GM12878 (cell line): Measurements from ENCODE around the gene LRBA. TPM values are rescaled to one million over a fixed set of nuclear protein-coding genes. Genes with fewer than 3 reads are reported as not detected.

Experiments used
- ATAC-seq: fragments of 200-7000 bp; cut with Tn5 transposase; 3 replicates; pipeline ENCODE4 v1.9.1; 2020; ENCODE audit warnings: mild to moderate bottlenecking, moderate library complexity
- BruUV-seq: library from RNA; stranded (reverse); fragments of 400-500 nt; replicated peaks from 2 replicates; lab custom pipeline; 2021; lab: Mats Ljungman, UMichigan
- CTCF ChIA-PET: fragments of 300-600 bp; sonication (Branson Sonifier 250); formaldehyde crosslinking; extraction: SDS; loops from one replicate; lab custom pipeline; 2021; ENCODE audit warnings: inconsistent platforms; lab: Yijun Ruan, JAX
- POLR2A ChIA-PET: fragments of 350-600 bp; formaldehyde crosslinking; extraction: SDS; loops from one replicate; lab custom pipeline; 2021; ENCODE audit warnings: inconsistent platforms; lab: Charles Lee
- RAD21 ChIA-PET: fragments of 300-600 bp; sonication (Branson Sonifier 250); formaldehyde crosslinking; loops from one replicate; lab custom pipeline; 2023; ENCODE audit warnings: antibody characterized with exemption; ENCODE audit not compliant: unreplicated experiment; lab: Charles Lee
- SMC1A ChIA-PET: fragments of 300-600 bp; sonication (Branson Sonifier 250); formaldehyde crosslinking; loops from one replicate; lab custom pipeline; 2023; ENCODE audit not compliant: unreplicated experiment, uncharacterized antibody; lab: Charles Lee
- DNase-seq: peaks from one replicate; pipeline ENCODE4 v3.0.0-alpha.2; 2011; ENCODE audit warnings: low read depth, low spot score
- FAIRE-seq: peaks from 3 replicates; lab custom pipeline; 2011; peaks lifted over from hg19 to GRCh38; lab: Jason Lieb, UNC
- H2AFZ ChIP-seq: 2 replicates; pipeline ENCODE4 v1.6.0; 2011; ENCODE audit warnings: low read depth, low read length, control low read depth; ENCODE audit not compliant: control insufficient read depth
- H3K27ac ChIP-seq: 2 replicates; pipeline ENCODE4 v1.5.1; 2011; ENCODE audit warnings: control low read depth; ENCODE audit not compliant: control insufficient read depth, insufficient read depth
- H3K27me3 ChIP-seq, 2 experiments: replicated peaks in 1 of 2; 2 replicates each; pipeline versions ENCODE4 v1.6.0 to v1.6.1; 2011; ENCODE audit warnings: low read length in 1 of 2; ENCODE audit not compliant: control insufficient read depth in 2 of 2, insufficient read depth in 2 of 2
- H3K36me3 ChIP-seq, 2 experiments: 2 replicates each; pipeline ENCODE4 v1.5.1; 2011; ENCODE audit warnings: low read length in 1 of 2; ENCODE audit not compliant: control insufficient read depth in 2 of 2, insufficient read depth in 2 of 2
- H3K4me1 ChIP-seq: 2 replicates; pipeline ENCODE4 v1.6.1; 2011; ENCODE audit warnings: mild to moderate bottlenecking, low read length, moderate library complexity, mixed read lengths; ENCODE audit not compliant: control insufficient read depth, insufficient read depth
- H3K4me2 ChIP-seq: 2 replicates; pipeline ENCODE4 v1.6.0; 2011; ENCODE audit warnings: control low read depth; ENCODE audit not compliant: control insufficient read depth, insufficient read depth
- H3K4me3 ChIP-seq: fragments of 200-600 bp; sonication (generic); 2 replicates; pipeline ENCODE4 v1.5.1; 2016
- H3K79me2 ChIP-seq: 2 replicates; pipeline ENCODE4 v1.6.0; 2011; ENCODE audit warnings: low read length; ENCODE audit not compliant: control insufficient read depth, insufficient read depth
- H3K9ac ChIP-seq: 2 replicates; pipeline ENCODE4 v1.8.0; 2011; ENCODE audit warnings: low read length, control low read depth, mixed read lengths; ENCODE audit not compliant: control insufficient read depth, insufficient read depth
- H3K9me3 ChIP-seq: replicated peaks from 3 replicates; pipeline ENCODE4 v1.5.1; 2011; ENCODE audit warnings: mild to moderate bottlenecking, low read length; ENCODE audit not compliant: control insufficient read depth, insufficient read depth
- H4K20me1 ChIP-seq: 2 replicates; pipeline ENCODE4 v1.6.0; 2011; ENCODE audit not compliant: control insufficient read depth, insufficient read depth
- ASH2L ChIP-seq: fragments of 300-600, 200-600 bp; sonication (generic); IDR thresholded peaks from 2 replicates; pipeline ENCODE4 v1.6.1; 2017; ENCODE audit warnings: low read depth, mild to moderate bottlenecking, borderline replicate concordance
- CHD2 ChIP-seq: IDR thresholded peaks from 2 replicates; pipeline ENCODE4 v1.6.1; 2011; ENCODE audit warnings: low read depth, low read length, improper control_type of control experiment, borderline replicate concordance
- EGR1 ChIP-seq, 2 experiments: IDR thresholded peaks; 1 replicate in 1 of 2; 2 replicates in 1 of 2; pipeline ENCODE4 v1.6.1; 2011 to 2012; ENCODE audit warnings: low read depth in 2 of 2, low read length in 2 of 2, borderline replicate concordance in 1 of 2, mild to moderate bottlenecking in 1 of 2, moderate library complexity in 1 of 2
- ESRRA ChIP-seq: IDR thresholded peaks from 2 replicates; pipeline ENCODE4 v1.6.1; 2012; ENCODE audit warnings: mild to moderate bottlenecking, low read length, improper control_type of control experiment
- ETV6 ChIP-seq, 2 experiments: fragments of 450-650 bp in 1 of 2; IDR thresholded peaks in 1 of 2; conservative IDR thresholded peaks in 1 of 2; 2 replicates each; pipeline ENCODE4 v1.6.1; 2014; ENCODE audit warnings: antibody characterized with exemption in 1 of 2, borderline replicate concordance in 1 of 2, low read depth in 1 of 2, mild to moderate bottlenecking in 1 of 2, moderate library complexity in 1 of 2
- NR2C2 ChIP-seq: IDR thresholded peaks from 2 replicates; pipeline ENCODE4 v1.6.1; 2011; ENCODE audit warnings: borderline replicate concordance, low read depth; ENCODE audit not compliant: control insufficient read depth, insufficient read length
- SMAD5 ChIP-seq: IDR thresholded peaks from 2 replicates; pipeline ENCODE4 v1.6.1; 2016; ENCODE audit warnings: antibody characterized with exemption, low read depth
- SUPT20H ChIP-seq: IDR thresholded peaks from 2 replicates; pipeline ENCODE4 v1.6.1; 2011; ENCODE audit warnings: low read depth, mild to moderate bottlenecking, low read length, moderate library complexity, borderline replicate concordance; ENCODE audit not compliant: control insufficient read depth
- TARDBP ChIP-seq: IDR thresholded peaks from 2 replicates; pipeline ENCODE4 v1.6.1; 2016; ENCODE audit warnings: borderline replicate concordance
- ZNF384 ChIP-seq: IDR thresholded peaks from 2 replicates; pipeline ENCODE4 v1.6.1; 2012; ENCODE audit warnings: low read depth, mild to moderate bottlenecking, low read length, improper control_type of control experiment, borderline replicate concordance
- WGBS: methylation state at CpG from one replicate; pipeline ENCODE4 v1.1.6; 2016; ENCODE audit warnings: low lambda C conversion rate; ENCODE audit not compliant: insufficient replicate concordance, insufficient coverage; ENCODE audit errors: missing lambda C conversion rate; 5-methylcytosine and 5-hydroxymethylcytosine counted together
- in situ Hi-C: fragments of 300-500 bp; cut with MboI; formaldehyde crosslinking; loops from 9 replicates; pipeline ENCODE4 v1.14.3; 2018; ENCODE audit warnings: mixed read lengths
- intact Hi-C: fragments of 100-400 bp; cut with micrococcal nuclease; formaldehyde crosslinking; loops from one replicate; pipeline ENCODE4 v1.14.2; 2022; ENCODE audit not compliant: unreplicated experiment
- polyA plus RNA-seq, 11 experiments: library from polyadenylated mRNA; depleted of rRNA in 4 of 11; unstranded in 6 of 11; stranded (reverse) in 5 of 11; fragments of >200 nt; fragmentation: Nextera tagmentation in 4 of 11; fragmentation: Illumina TruSeq in 1 of 11; extraction: Ambion mirVana in 4 of 11; extraction: Trizol in 1 of 11; gene quantifications; 1 replicate in 1 of 11; 2 replicates in 10 of 11; pipeline versions ENCODE4 v1.2.1 to v1.2.3, GENCODE V29; 2011 to 2016; ENCODE audit warnings: inconsistent platforms in 2 of 11, missing spikeins in 2 of 11, low read depth in 1 of 11
- total RNA-seq, 4 experiments: library from RNA; depleted of rRNA in 3 of 4; stranded (reverse); fragments of >200 nt in 3 of 4; fragmentation: Illumina TruSeq in 1 of 4; extraction: Trizol in 1 of 4; gene quantifications; 2 replicates each; pipeline versions ENCODE4 v1.2.1 to v1.2.3, GENCODE V29; 2013 to 2021
- TF ChIP-seq, protein P1 (sequence below): IDR thresholded peaks from 2 replicates; pipeline ENCODE4 v1.6.1; 2011; ENCODE audit warnings: borderline replicate concordance, low read depth, mild to moderate bottlenecking, moderate library complexity, low read length; ENCODE audit not compliant: insufficient read depth, poor library complexity, severe bottlenecking

LRBA gene
- total and polyA plus RNA-seq, 10 of the 15 experiments (the other 5 are each of a cell fraction or from before 2014, with no cell fraction given) = 20.3 to 93.4 (median 55.0) TPM

DNA sequence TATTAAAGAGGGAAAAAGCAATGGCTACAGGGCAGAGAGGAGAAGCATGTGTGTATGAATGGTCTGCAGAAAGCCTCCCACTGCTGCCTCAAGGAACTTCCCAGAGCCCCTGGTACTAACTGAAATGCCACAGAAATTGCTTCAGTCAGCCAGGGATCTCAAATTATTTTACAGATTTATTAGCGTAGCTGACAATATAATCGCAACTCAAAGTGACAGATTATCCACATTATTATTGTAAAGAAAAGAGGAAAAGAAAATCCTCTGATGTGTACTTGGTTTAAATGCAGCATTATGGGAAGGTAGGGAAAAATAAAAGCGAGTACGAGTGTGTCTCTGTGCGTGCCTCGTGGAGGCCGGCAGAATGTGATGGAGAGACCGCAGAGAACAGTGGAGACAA is 734.1 kb downstream of the LRBA start:
- no peaks in the 10 kb centered on the region for H3K4me1 ChIP-seq
- peaks cover 0 to 14% of the 10 kb centered on the region in 2 experiments; a peak in 2 of 4 replicates for H3K36me3 ChIP-seq
- H3K9ac ChIP-seq = no peak overlapping the region
- ChIA-PET POLR2A (no interaction called here), CTCF (no interaction called here), SMC1A (interaction anchor here (0.7 kb wide), 1 partner anchor 275 kb away, joined by 3 read pairs; no protein-coding TSS in a partner anchor), RAD21 (no interaction called here)
- no peaks in the 10 kb centered on the region for H3K79me2 ChIP-seq
- BruUV-seq = no TSS peak
- TF ChIP-seq SUPT20H = no peak
- TF ChIP-seq ESRRA = no peak
- no peak for TF ChIP-seq CHD2
- no peak for TF ChIP-seq NR2C2
- TF ChIP-seq ETV6 (conservative IDR thresholded peaks at IDR 0.05 in 1 of 2, IDR thresholded peaks at IDR 0.05 in 1 of 2; ENCODE audit: borderline replicate concordance in 1 of 2, low read depth in 1 of 2) = no peak
- FAIRE-seq = no peak
- 97% methylated on average over 8 of the region's 8 CpGs for WGBS
- H4K20me1 ChIP-seq = no peaks in the 10 kb centered on the region
- H3K27ac ChIP-seq = no peak overlapping the region
- no peaks in the 10 kb centered on the region; the same call in 2 of the 3 replicates for H3K9me3 ChIP-seq
- in situ Hi-C loops = no loop called here
- ATAC-seq = no peak
- H2AFZ ChIP-seq = no peak overlapping the region
- no peak overlapping the region for H3K4me3 ChIP-seq
- intact Hi-C loops = no loop called here
- no peak for DNase-seq
- H3K27me3 ChIP-seq = no peaks in the 10 kb centered on the region
- H3K4me2 ChIP-seq = no peak overlapping the region

DNA sequence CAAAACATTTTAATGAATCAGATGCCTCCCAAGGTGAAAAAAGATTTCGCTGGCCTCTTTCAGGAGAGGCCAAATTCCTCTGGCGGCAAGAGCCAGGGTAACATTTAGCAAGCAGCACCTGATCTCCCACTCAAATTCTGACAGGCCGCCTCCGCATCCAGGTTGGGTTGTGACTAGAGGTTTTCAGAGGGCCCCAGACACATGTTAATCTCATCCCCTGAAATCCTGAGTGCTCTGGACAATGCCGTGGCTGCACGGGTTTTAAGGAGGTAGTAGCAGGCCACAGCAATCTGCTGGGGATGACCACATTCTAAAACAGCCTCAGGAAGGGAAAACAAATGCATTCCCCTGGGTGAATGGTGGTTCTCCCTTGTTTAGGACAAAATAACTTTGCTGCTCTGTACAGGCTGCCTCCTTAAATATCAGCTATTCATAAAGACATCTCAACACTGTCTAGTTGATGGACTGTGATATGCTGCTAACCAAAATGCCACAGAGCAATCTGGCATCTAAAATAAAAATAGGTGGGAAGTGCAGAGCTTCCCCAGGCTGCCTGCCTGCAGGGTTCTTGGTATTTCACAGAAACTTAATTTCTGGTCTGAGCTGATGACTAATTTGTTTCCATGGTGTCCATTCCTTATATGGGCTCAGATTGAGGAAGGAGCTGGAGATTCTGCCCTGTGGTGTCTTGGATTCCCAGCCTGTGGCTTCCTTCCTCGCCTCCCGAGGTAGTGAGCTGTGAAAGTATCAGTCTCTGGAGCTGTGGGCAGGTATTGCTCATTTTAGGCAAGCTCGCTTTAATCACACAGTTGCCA is 734.8 kb downstream of the LRBA start:
- Histone ChIP-seq H3K9me3 (no peaks in the 10 kb centered on the region; the same call in 2 of the 3 replicates), H3K27ac (no peak overlapping the region), H2AFZ (no peak overlapping the region), H3K36me3 (peaks cover 0 to 14% of the 10 kb centered on the region in 2 experiments; a peak in 2 of 4 replicates), H3K4me1 (no peaks in the 10 kb centered on the region), H3K4me2 (no peak overlapping the region), H3K4me3 (no peak overlapping the region), H4K20me1 (no peaks in the 10 kb centered on the region), H3K9ac (no peak overlapping the region), H3K27me3 (no peaks in the 10 kb centered on the region), H3K79me2 (no peaks in the 10 kb centered on the region)
- BruUV-seq = no TSS peak
- ChIA-PET RAD21 (no interaction called here), POLR2A (no interaction called here), SMC1A (interaction anchor here (0.7 kb wide), 1 partner anchor 276 kb away, joined by 3 read pairs; no protein-coding TSS in a partner anchor), CTCF (no interaction called here)
- no peak for ATAC-seq
- intact Hi-C loops (no loop called here), in situ Hi-C loops (no loop called here)
- no peak for DNase-seq
- no peak for FAIRE-seq
- 87% methylated on average over 9 of the region's 9 CpGs for WGBS
- TF ChIP-seq ASH2L (no peak), ZNF384 (no peak), TARDBP (no peak), EGR1 (IDR thresholded peaks at IDR 0.05; ENCODE audit: borderline replicate concordance in 1 of 2, low read depth in 2 of 2, low read length in 2 of 2) (no peak), SMAD5 (no peak)
- TF ChIP-seq, protein P1, sequence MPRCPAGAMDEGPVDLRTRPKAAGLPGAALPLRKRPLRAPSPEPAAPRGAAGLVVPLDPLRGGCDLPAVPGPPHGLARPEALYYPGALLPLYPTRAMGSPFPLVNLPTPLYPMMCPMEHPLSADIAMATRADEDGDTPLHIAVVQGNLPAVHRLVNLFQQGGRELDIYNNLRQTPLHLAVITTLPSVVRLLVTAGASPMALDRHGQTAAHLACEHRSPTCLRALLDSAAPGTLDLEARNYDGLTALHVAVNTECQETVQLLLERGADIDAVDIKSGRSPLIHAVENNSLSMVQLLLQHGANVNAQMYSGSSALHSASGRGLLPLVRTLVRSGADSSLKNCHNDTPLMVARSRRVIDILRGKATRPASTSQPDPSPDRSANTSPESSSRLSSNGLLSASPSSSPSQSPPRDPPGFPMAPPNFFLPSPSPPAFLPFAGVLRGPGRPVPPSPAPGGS = no peak
